Type B pancreatic cell (in vitro differentiated cells): ENCODE results near the gene DDN. TPM values are rescaled to one million over a fixed set of nuclear protein-coding genes. Genes with fewer than 3 reads are reported as not detected.

Experiments
- DNase-seq: peaks from one replicate; pipeline ENCODE4 v3.0.0; 2021; ENCODE audit warnings: mixed read lengths; ENCODE audit not compliant: unreplicated experiment; ENCODE audit errors: extremely low spot score
- H3K27ac Mint-ChIP-seq: 2 replicates; pipeline ENCODE4 v1.8.0; 2021; ENCODE audit warnings: mild to moderate bottlenecking, mixed read lengths
- H3K27me3 Mint-ChIP-seq: 2 replicates; pipeline ENCODE4 v1.8.0; 2021; ENCODE audit warnings: mixed read lengths
- H3K36me3 Mint-ChIP-seq: 2 replicates; pipeline ENCODE4 v1.8.0; 2021; ENCODE audit warnings: mixed read lengths
- H3K4me1 Mint-ChIP-seq: one replicate; pipeline ENCODE4 v1.8.0; 2021; ENCODE audit warnings: mixed read lengths; ENCODE audit not compliant: unreplicated experiment
- H3K4me3 Mint-ChIP-seq: 2 replicates; pipeline ENCODE4 v1.8.0; 2021; ENCODE audit warnings: mild to moderate bottlenecking, mixed read lengths
- H3K9me3 Mint-ChIP-seq: 2 replicates; pipeline ENCODE4 v1.8.0; 2021; ENCODE audit warnings: mixed read lengths
- total RNA-seq: library from RNA; stranded (reverse); gene quantifications from 2 replicates; pipeline ENCODE4 v1.2.1, GENCODE V29; 2021; ENCODE audit warnings: low replicate concordance
- TF ChIP-seq, protein P1 (sequence below): fragments of 200-600 bp; sonication (generic); conservative IDR thresholded peaks from 2 replicates; pipeline ENCODE4 v1.5.0; 2021; ENCODE audit warnings: antibody characterized with exemption, mild to moderate bottlenecking

The DDN gene
- total RNA-seq, 1 donor from 2014 or later: 8.8 TPM

DNA sequence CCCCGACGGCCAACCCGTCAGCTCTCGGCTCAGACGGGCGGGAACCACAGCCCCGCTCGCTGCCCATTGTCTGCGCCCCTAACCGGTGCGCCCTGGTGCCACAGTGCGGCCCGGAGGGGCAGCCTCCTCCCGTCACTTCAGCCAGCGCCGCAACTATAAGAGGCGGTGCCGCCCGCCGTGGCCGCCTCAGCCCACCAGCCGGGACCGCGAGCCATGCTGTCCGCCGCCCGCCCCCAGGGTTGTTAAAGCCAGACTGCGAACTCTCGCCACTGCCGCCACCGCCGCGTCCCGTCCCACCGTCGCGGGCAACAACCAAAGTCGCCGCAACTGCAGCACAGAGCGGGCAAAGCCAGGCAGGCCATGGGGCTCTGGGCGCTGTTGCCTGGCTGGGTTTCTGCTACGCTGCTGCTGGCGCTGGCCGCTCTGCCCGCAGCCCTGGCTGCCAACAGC, 20.9 kb downstream of the DDN start, which contains the start of gene WNT1:
Gene WNT1, plus strand, starts transcription at position 32 of the 450 bp plus-strand sequence. Its CDS starts 329 bp downstream, at position 361.
- peaks cover 97% of the 10 kb centered on the region for H3K27me3 Mint-ChIP-seq
- TF ChIP-seq, protein P1, sequence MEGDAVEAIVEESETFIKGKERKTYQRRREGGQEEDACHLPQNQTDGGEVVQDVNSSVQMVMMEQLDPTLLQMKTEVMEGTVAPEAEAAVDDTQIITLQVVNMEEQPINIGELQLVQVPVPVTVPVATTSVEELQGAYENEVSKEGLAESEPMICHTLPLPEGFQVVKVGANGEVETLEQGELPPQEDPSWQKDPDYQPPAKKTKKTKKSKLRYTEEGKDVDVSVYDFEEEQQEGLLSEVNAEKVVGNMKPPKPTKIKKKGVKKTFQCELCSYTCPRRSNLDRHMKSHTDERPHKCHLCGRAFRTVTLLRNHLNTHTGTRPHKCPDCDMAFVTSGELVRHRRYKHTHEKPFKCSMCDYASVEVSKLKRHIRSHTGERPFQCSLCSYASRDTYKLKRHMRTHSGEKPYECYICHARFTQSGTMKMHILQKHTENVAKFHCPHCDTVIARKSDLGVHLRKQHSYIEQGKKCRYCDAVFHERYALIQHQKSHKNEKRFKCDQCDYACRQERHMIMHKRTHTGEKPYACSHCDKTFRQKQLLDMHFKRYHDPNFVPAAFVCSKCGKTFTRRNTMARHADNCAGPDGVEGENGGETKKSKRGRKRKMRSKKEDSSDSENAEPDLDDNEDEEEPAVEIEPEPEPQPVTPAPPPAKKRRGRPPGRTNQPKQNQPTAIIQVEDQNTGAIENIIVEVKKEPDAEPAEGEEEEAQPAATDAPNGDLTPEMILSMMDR: peak; percentile 63
- H3K27ac Mint-ChIP-seq: peak within 1 kb of the TSS; percentile 59
- H3K4me1 Mint-ChIP-seq: peaks cover 8% of the 10 kb centered on the region
- no peaks in the 10 kb centered on the region for H3K36me3 Mint-ChIP-seq
- no peak for DNase-seq
- H3K9me3 Mint-ChIP-seq: no peaks in the 10 kb centered on the region
- H3K4me3 Mint-ChIP-seq: peak within 1 kb of the TSS; percentile 78

DNA sequence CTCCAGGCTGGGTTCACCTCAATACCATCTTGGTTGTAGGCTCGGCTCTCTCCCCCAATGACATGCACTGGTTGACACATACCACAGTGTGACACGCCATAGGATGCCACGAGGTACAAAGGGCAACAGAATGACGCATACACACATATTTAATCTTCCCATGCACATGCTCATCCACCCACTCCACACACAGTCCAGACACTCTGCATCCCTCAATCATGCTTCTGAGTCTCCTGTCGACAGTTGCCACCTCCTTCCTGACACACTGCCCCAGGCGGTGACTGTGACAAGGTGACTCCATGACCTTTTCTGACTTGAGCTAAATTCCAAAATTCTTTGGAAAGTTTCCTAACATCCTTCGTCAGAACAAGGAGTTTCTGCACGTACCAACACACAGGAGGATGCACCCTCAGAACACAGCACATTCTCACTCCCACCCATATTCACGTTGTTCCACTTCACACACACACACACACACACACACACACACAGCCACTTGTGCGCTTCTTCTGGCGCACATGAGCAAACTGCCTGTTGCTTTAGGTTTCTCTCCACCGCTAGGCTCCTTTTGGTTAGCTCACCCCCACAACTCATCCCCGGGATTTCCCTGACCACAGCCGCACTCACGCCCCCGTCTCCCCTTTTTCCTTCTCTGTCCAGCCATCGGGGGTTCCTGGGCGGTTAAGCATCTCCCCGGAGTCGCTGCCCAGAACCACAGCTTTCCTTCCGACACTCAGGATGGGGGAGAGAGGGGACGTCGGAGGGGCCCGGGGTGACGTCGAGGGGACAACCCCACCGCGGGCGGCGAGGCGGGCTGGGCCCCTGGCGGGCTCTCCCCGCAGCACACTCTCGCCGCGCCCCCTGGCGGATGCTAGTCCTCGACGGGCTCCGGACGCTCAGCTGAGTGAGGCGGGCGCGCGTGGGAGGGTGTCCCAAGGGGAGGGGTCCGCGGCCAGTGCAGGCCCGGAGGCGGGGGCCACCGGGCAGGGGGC, 21.6 kb downstream of the DDN start:
- no peak for DNase-seq
- Mint-ChIP-seq H3K4me1 (peaks cover 8% of the 10 kb centered on the region), H3K9me3 (no peaks in the 10 kb centered on the region), H3K27ac (peak overlapping the region; percentile 59), H3K36me3 (no peaks in the 10 kb centered on the region), H3K27me3 (peaks cover 98% of the 10 kb centered on the region), H3K4me3 (peak overlapping the region; percentile 29)
- TF ChIP-seq, protein P1: peak; percentile 89

DNA sequence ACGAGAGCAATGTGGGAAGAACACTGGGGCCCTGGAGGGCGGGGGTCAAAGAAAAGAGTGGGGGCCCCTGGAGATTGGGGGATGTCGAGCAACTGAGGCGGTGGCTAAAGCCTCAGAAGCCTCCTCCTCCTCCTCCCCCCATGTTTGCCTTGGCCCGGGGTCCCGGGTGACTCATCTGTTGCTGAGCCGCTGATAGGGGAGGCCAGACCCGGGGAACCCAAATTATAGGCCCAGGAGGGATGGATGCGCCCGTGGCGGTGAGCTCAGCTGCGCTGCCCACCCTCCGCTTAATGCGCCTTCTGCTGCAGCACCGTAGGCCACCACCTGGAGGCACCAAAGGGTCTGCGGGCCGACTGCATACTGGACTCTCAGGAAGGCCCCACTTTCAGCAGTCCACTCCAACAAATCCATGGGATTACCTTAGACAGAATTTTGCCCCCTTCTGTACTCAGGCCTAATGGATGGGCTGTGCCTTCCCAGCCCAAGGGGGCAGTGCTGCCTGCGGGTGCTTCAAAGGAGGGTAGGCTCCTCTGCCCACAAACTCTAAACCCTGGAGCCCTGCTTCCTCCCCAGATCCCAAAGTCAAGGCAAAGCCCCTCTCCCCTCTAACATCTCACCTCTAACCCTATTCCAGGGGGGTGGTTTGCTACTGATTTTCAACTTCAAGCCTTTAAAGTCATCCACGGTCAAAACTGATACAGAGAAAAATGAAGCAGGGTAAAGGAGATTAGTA, 25.1 kb downstream of the DDN start:
- Mint-ChIP-seq H3K27ac (no peak overlapping the region), H3K9me3 (no peaks in the 10 kb centered on the region), H3K27me3 (peaks cover 95% of the 10 kb centered on the region), H3K36me3 (no peaks in the 10 kb centered on the region), H3K4me3 (no peak overlapping the region), H3K4me1 (peaks cover 12% of the 10 kb centered on the region)
- TF ChIP-seq, protein P1: peak; percentile 78
- no peak for DNase-seq

- H3K27me3 Mint-ChIP-seq: peaks cover 95% of the 10 kb centered on the region
- peaks cover 16% of the 10 kb centered on the region for H3K4me1 Mint-ChIP-seq
- no peak overlapping the region for H3K4me3 Mint-ChIP-seq
- H3K9me3 Mint-ChIP-seq: no peaks in the 10 kb centered on the region
- TF ChIP-seq, protein P1: no peak
- H3K36me3 Mint-ChIP-seq: no peaks in the 10 kb centered on the region
- no peak for DNase-seq
- H3K27ac Mint-ChIP-seq: no peak overlapping the region
Observed at GRCh38 chr12:48973531-48973930, 25.6 kb downstream of the DDN start.

GRCh38 chr12:48972952-48973483, 26.2 kb downstream of the DDN start:
- Mint-ChIP-seq H3K27ac (no peak overlapping the region), H3K4me1 (peaks cover 19% of the 10 kb centered on the region), H3K9me3 (no peaks in the 10 kb centered on the region), H3K27me3 (peaks cover 97% of the 10 kb centered on the region), H3K36me3 (no peaks in the 10 kb centered on the region), H3K4me3 (peak overlapping the region; percentile 20)
- TF ChIP-seq, protein P1: no peak
- DNase-seq: no peak
